Vein endothelial cell (primary cell): ENCODE results near the gene ZSCAN5C. TPM values are rescaled to one million over a fixed set of nuclear protein-coding genes. Genes with fewer than 3 reads are reported as not detected.

Source experiments
- total RNA-seq: library from RNA; depleted of rRNA; stranded (reverse); fragments of >200 nt; gene quantifications from 2 replicates; pipeline ENCODE4 v1.2.3, GENCODE V29; 2012

ZSCAN5C gene
- total RNA-seq, result not detected in 2 replicates

GRCh38 chr19:56201973-56202372 lies at the start of gene ZSCAN5C:
Gene ZSCAN5C, plus strand, starts transcription at chr19:56202273. Its CDS starts 3,641 bp downstream, at chr19:56205914.

GRCh38 chr19:56175861-56176307 lies 26.2 kb upstream of the ZSCAN5C start, which contains the start of gene GALP:
Gene GALP, plus strand, starts transcription at chr19:56176008. Its CDS starts 1,101 bp downstream, at chr19:56177109.

GRCh38 chr19:56197646-56198045 lies 4.4 kb upstream of the ZSCAN5C start, which contains the start of gene ZSCAN5B:
Gene ZSCAN5B, minus strand, starts transcription at chr19:56197783. Its CDS starts 4,731 bp downstream, at chr19:56193052.

Other genes with a start within 250 kb of the ZSCAN5C start
- not detected in 2 replicates for gene NLRP5, start 215.5 kb upstream of the ZSCAN5C start, total RNA-seq
- 25.2 and 39.5 TPM in 2 replicates for gene ZNF787, start 81.0 kb upstream of the ZSCAN5C start, total RNA-seq
- 13.1 and 24.8 TPM in 2 replicates for gene ZNF444, start 61.0 kb upstream of the ZSCAN5C start, total RNA-seq
- gene GALP, start 26.3 kb upstream of the ZSCAN5C start, total RNA-seq, result not detected in 2 replicates
- gene ZSCAN5B, start 4.5 kb upstream of the ZSCAN5C start, total RNA-seq, result not detected in 2 replicates
- gene EDDM13, start 70.5 kb downstream of the ZSCAN5C start, total RNA-seq, result 0.33 TPM in 1 of 2 replicates, not detected in the other
- 4.9 and 7.5 TPM in 2 replicates for gene ZSCAN5A, start 112.6 kb downstream of the ZSCAN5C start, total RNA-seq
- 2.2 and 2.3 TPM in 2 replicates for gene ZNF582, start 191.3 kb downstream of the ZSCAN5C start, total RNA-seq
- gene ZNF583, start 202.1 kb downstream of the ZSCAN5C start, total RNA-seq, result 5.8 and 7.5 TPM in 2 replicates